ENCODE measurements around the gene CELSR1. TPM values are rescaled to one million over a fixed set of nuclear protein-coding genes. Genes with fewer than 3 reads are reported as not detected.

The CELSR1 gene
- total RNA-seq, 1 experiment from 2014 or later, result 22.6 TPM

DNA sequence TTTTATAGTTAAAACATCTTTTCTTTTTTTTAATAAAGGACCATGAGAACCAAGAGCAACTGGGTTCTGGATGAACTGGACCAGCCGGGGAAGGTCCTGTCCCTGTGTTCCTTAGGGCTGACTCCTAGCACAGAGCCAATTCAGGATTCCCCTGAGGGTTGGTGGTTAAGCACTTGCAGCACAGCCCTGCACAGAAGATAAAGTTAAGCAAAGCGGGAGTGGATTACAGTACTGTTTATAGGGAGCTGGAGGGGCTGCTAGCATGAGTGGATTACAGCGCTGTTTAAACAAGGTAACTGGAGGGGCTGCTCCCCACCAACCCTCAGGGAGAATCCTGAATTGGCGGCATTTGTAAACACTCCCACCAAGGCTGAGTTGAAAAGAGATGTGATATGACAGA, 90.6 kb downstream of the CELSR1 start:
- H2BK12ac ChIP-seq (ENCODE audit: insufficient read length, low read depth, low read length), result no peak overlapping the region
- no peak overlapping the region for H4K5ac ChIP-seq (ENCODE audit: insufficient read length, low read depth, low read length)
- Mint-ChIP-seq H3K27ac (no peak overlapping the region; a peak in 1 of 7 replicates), H3K27me3 (ENCODE audit: low read depth) (no peaks in the 10 kb centered on the region; the same call in 1 of the 2 replicates), H3K4me3 (no peak overlapping the region), H3K36me3 (ENCODE audit: insufficient read depth in 1 of 3, low read depth in 3 of 3) (no peaks in the 10 kb centered on the region), H3K9me3 (no peaks in the 10 kb centered on the region), H3K4me1 (peaks cover 24 to 44% of the 10 kb centered on the region in 2 experiments)
- no peak overlapping the region for H2BK15ac ChIP-seq (ENCODE audit: low read depth, low read length)
- no peaks in the 10 kb centered on the region for H3K23me2 ChIP-seq (ENCODE audit: insufficient read length, low read depth, low read length, poor library complexity, severe bottlenecking)
- H4K20me1 ChIP-seq (ENCODE audit: control insufficient read depth, insufficient read depth, insufficient read length), result no peaks in the 10 kb centered on the region
- H4K8ac ChIP-seq (replicated peaks; ENCODE audit: insufficient read length, low read depth, low read length), result no peak overlapping the region
- H3K9me3 ChIP-seq (ENCODE audit: control insufficient read depth, low read depth, low read length), result no peaks in the 10 kb centered on the region
- no peak overlapping the region for H3K9ac ChIP-seq (ENCODE audit: extremely low read depth, insufficient read length, low read length)
- no peak overlapping the region for H3K4me2 ChIP-seq (ENCODE audit: insufficient read depth, insufficient read length, low read length)
- TF ChIP-seq, protein P1, sequence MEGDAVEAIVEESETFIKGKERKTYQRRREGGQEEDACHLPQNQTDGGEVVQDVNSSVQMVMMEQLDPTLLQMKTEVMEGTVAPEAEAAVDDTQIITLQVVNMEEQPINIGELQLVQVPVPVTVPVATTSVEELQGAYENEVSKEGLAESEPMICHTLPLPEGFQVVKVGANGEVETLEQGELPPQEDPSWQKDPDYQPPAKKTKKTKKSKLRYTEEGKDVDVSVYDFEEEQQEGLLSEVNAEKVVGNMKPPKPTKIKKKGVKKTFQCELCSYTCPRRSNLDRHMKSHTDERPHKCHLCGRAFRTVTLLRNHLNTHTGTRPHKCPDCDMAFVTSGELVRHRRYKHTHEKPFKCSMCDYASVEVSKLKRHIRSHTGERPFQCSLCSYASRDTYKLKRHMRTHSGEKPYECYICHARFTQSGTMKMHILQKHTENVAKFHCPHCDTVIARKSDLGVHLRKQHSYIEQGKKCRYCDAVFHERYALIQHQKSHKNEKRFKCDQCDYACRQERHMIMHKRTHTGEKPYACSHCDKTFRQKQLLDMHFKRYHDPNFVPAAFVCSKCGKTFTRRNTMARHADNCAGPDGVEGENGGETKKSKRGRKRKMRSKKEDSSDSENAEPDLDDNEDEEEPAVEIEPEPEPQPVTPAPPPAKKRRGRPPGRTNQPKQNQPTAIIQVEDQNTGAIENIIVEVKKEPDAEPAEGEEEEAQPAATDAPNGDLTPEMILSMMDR (conservative IDR thresholded peaks at IDR 0.05), result no peak
- no peak overlapping the region for H2BK120ac ChIP-seq (ENCODE audit: low read depth, low read length, poor library complexity, severe bottlenecking)
- H2AK5ac ChIP-seq (ENCODE audit: insufficient read length, low read length), result no peak overlapping the region
- no peak overlapping the region for H3K56ac ChIP-seq (ENCODE audit: insufficient read length, low read depth, low read length)
- H3K4ac ChIP-seq (ENCODE audit: low read depth, low read length), result no peak overlapping the region
- H3K79me2 ChIP-seq (ENCODE audit: insufficient read depth, low read length), result no peaks in the 10 kb centered on the region
- H2AFZ ChIP-seq (ENCODE audit: low read length), result no peak overlapping the region
- H3K27me3 ChIP-seq (ENCODE audit: insufficient read depth, low read length), result no peaks in the 10 kb centered on the region
- H3K18ac ChIP-seq (ENCODE audit: insufficient read length, low read depth, low read length), result no peak overlapping the region
- no peak overlapping the region for H2BK5ac ChIP-seq (ENCODE audit: insufficient read length, low read length)
- H4K91ac ChIP-seq (ENCODE audit: insufficient read length, low read depth, low read length), result no peak overlapping the region
- no peak overlapping the region for H3T11ph ChIP-seq (ENCODE audit: low read length)
- H3K79me1 ChIP-seq (ENCODE audit: insufficient read depth, low read depth, low read length, poor library complexity, severe bottlenecking), result no peaks in the 10 kb centered on the region
- H3K23ac ChIP-seq (ENCODE audit: insufficient read length, low read depth, low read length), result no peak overlapping the region
- peaks cover 7% of the 10 kb centered on the region; the same call in 1 of the 2 replicates for H3K4me1 ChIP-seq (ENCODE audit: insufficient read depth, low read length)
- DNase-seq, result no peak
- no peak overlapping the region for H2BK20ac ChIP-seq (ENCODE audit: low read depth, low read length, poor library complexity, severe bottlenecking)
- WGBS (ENCODE audit: extremely low coverage, insufficient read length, low lambda C conversion rate), result no CpG with 5 or more reads among the region's 4 CpGs
- no peak overlapping the region for H3K27ac ChIP-seq (ENCODE audit: insufficient read length, low read depth, low read length)
- H3K14ac ChIP-seq (ENCODE audit: insufficient read depth, low read length), result no peak overlapping the region

Measured in H9 (cell line).